ENCODE data around the gene CCDC141. TPM values are rescaled to one million over a fixed set of nuclear protein-coding genes. Genes with fewer than 3 reads are reported as not detected.
"Not testable (repeated sequence)": the region's sequence is repeated elsewhere in the genome, so short reads cannot be mapped to it uniquely, and the experiment has no call there.

Gene CCDC141
- total and polyA plus RNA-seq, 2 experiments from 2014 or later, result 11.7 to 13.4 TPM

GRCh38 chr2:179097131-179097530, 47.2 kb upstream of the CCDC141 start:
- no peak for TF ChIP-seq JUNB (IDR thresholded peaks at IDR 0.05; ENCODE audit: unreplicated experiment)
- no peak overlapping the region for H2AFZ ChIP-seq
- Mint-ChIP-seq H3K4me1 (no peaks in the 10 kb centered on the region), H3K4me3 (no peak overlapping the region), H3K27ac (no peak overlapping the region), H3K27me3 (ENCODE audit: insufficient read depth, low read depth, poor library complexity) (peaks cover 4% of the 10 kb centered on the region), H3K9me3 (peaks cover 22% of the 10 kb centered on the region), H3K36me3 (ENCODE audit: low read depth) (peaks cover 13% of the 10 kb centered on the region)
- H3K4me1 ChIP-seq (ENCODE audit: insufficient read depth), result no peaks in the 10 kb centered on the region
- no peaks in the 10 kb centered on the region for H3K27me3 ChIP-seq (ENCODE audit: insufficient read depth)
- no peak overlapping the region for H3K27ac ChIP-seq (ENCODE audit: low read depth)
- DNase-seq (ENCODE audit: low spot score), result no peak
- no peak overlapping the region for H3K4me2 ChIP-seq
- H4K20me1 ChIP-seq (replicated peaks; ENCODE audit: insufficient read depth), result no peaks in the 10 kb centered on the region
- H3K9me2 ChIP-seq (ENCODE audit: insufficient read depth), result no peaks in the 10 kb centered on the region
- no peak overlapping the region for H3K4me3 ChIP-seq
- peaks cover 5% of the 10 kb centered on the region; the same call in 1 of the 2 replicates for H3K36me3 ChIP-seq (ENCODE audit: insufficient read depth)
- H3F3A ChIP-seq (replicated peaks; ENCODE audit: low read depth), result no peaks in the 10 kb centered on the region
- ATAC-seq, result no peak
- no peaks in the 10 kb centered on the region for H3K79me2 ChIP-seq (replicated peaks; ENCODE audit: insufficient read depth)

- Histone ChIP-seq H3K4me1 (ENCODE audit: insufficient read depth) (no peaks in the 10 kb centered on the region), H3K27ac (ENCODE audit: low read depth) (no peak overlapping the region), H3K79me2 (replicated peaks; ENCODE audit: insufficient read depth) (no peaks in the 10 kb centered on the region), H3K4me2 (no peak overlapping the region), H3F3A (replicated peaks; ENCODE audit: low read depth) (no peaks in the 10 kb centered on the region), H2AFZ (no peak overlapping the region), H3K27me3 (ENCODE audit: insufficient read depth) (no peaks in the 10 kb centered on the region), H3K9me2 (ENCODE audit: insufficient read depth) (no peaks in the 10 kb centered on the region), H3K36me3 (ENCODE audit: insufficient read depth) (peaks cover 5% of the 10 kb centered on the region; the same call in 1 of the 2 replicates), H4K20me1 (replicated peaks; ENCODE audit: insufficient read depth) (no peaks in the 10 kb centered on the region), H3K4me3 (no peak overlapping the region)
- Mint-ChIP-seq H3K4me3 (no peak overlapping the region), H3K27me3 (ENCODE audit: insufficient read depth, low read depth, poor library complexity) (peaks cover 4% of the 10 kb centered on the region), H3K36me3 (ENCODE audit: low read depth) (peaks cover 17% of the 10 kb centered on the region), H3K27ac (no peak overlapping the region), H3K9me3 (peaks cover 28% of the 10 kb centered on the region), H3K4me1 (no peaks in the 10 kb centered on the region)
- ATAC-seq, result no peak
- TF ChIP-seq CTCF (conservative IDR thresholded peaks at IDR 0.05; ENCODE audit: low read depth in 2 of 2), result no peak
- TF ChIP-seq JUNB (IDR thresholded peaks at IDR 0.05; ENCODE audit: unreplicated experiment), result no peak
- no peak for TF ChIP-seq POLR2AphosphoS5 (IDR thresholded peaks at IDR 0.05; ENCODE audit: low read depth)
- TF ChIP-seq ZNF462 (CRISPR knock-in tag; IDR thresholded peaks at IDR 0.05), result no peak
- no peak for TF ChIP-seq CREB1 (CRISPR knock-in tag; IDR thresholded peaks at IDR 0.05; ENCODE audit: low read depth)
- no peak for TF ChIP-seq NANOG (IDR thresholded peaks at IDR 0.05; ENCODE audit: borderline replicate concordance)
- TF ChIP-seq EZH2 (IDR thresholded peaks at IDR 0.05; ENCODE audit: low read depth, unreplicated experiment), result no peak
- no peak for TF ChIP-seq ZNF114 (CRISPR knock-in tag; IDR thresholded peaks at IDR 0.05)
- TF ChIP-seq EZH2phosphoT487 (IDR thresholded peaks at IDR 0.05; ENCODE audit: unreplicated experiment), result no peak
- TF ChIP-seq ZNF331 (CRISPR knock-in tag; IDR thresholded peaks at IDR 0.05; ENCODE audit: low read depth), result no peak
- no peak for DNase-seq (ENCODE audit: low spot score)
Measured at GRCh38 chr2:179096090-179096489, 46.2 kb upstream of the CCDC141 start.

- H3K4me3 Mint-ChIP-seq; ATAC-seq; H3K27ac ChIP-seq (ENCODE audit: low read depth); H4K20me1 ChIP-seq (replicated peaks; ENCODE audit: insufficient read depth); DNase-seq (ENCODE audit: low spot score); H3K79me2 ChIP-seq (replicated peaks; ENCODE audit: insufficient read depth); H3K27ac Mint-ChIP-seq; H2AFZ ChIP-seq; H3K4me1 ChIP-seq (ENCODE audit: insufficient read depth); H3K27me3 Mint-ChIP-seq (ENCODE audit: insufficient read depth, low read depth, poor library complexity); H3F3A ChIP-seq (replicated peaks; ENCODE audit: low read depth); H3K4me2 ChIP-seq; H3K9me2 ChIP-seq (ENCODE audit: insufficient read depth); H3K4me3 ChIP-seq; H3K36me3 ChIP-seq (ENCODE audit: insufficient read depth); H3K27me3 ChIP-seq (ENCODE audit: insufficient read depth); H3K4me1 Mint-ChIP-seq: not testable (repeated sequence)
- peaks cover 31% of the 10 kb centered on the region for H3K9me3 Mint-ChIP-seq
- H3K36me3 Mint-ChIP-seq (ENCODE audit: low read depth), result peaks cover 17% of the 10 kb centered on the region
Measured at GRCh38 chr2:179092912-179093311, 43.0 kb upstream of the CCDC141 start.

Measured in GM23338 (cell line).